ENCODE measurements around the gene NGEF.

The NGEF gene

GRCh38 chr2:232942831-232943230, 70.2 kb downstream of the NGEF start:
- H3K4me3 ChIP-seq (ENCODE audit: low read length), result no peak overlapping the region
- DNase-seq (ENCODE audit: low read depth), result no peak
- TF ChIP-seq CTCF (IDR thresholded peaks at IDR 0.05; ENCODE audit: insufficient read depth, low read depth, low read length, missing control alignments), result no peak

GRCh38 chr2:232941912-232942594, 71.0 kb downstream of the NGEF start:
- H3K4me3 ChIP-seq (ENCODE audit: low read length), result no peak overlapping the region
- no peak for TF ChIP-seq CTCF (IDR thresholded peaks at IDR 0.05; ENCODE audit: insufficient read depth, low read depth, low read length, missing control alignments)
- DNase-seq (ENCODE audit: low read depth), result peak; percentile 33

GRCh38 chr2:232941400-232941799, 71.7 kb downstream of the NGEF start:
- no peak for DNase-seq (ENCODE audit: low read depth)
- H3K4me3 ChIP-seq (ENCODE audit: low read length), result no peak overlapping the region
- TF ChIP-seq CTCF (IDR thresholded peaks at IDR 0.05; ENCODE audit: insufficient read depth, low read depth, low read length, missing control alignments), result no peak

GRCh38 chr2:232940724-232941123, 72.3 kb downstream of the NGEF start:
- DNase-seq (ENCODE audit: low read depth), result no peak
- no peak overlapping the region for H3K4me3 ChIP-seq (ENCODE audit: low read length)
- TF ChIP-seq CTCF (IDR thresholded peaks at IDR 0.05; ENCODE audit: insufficient read depth, low read depth, low read length, missing control alignments), result no peak

GRCh38 chr2:232937278-232937906, 75.7 kb downstream of the NGEF start:
- H3K4me3 ChIP-seq (ENCODE audit: low read length), result no peak overlapping the region
- no peak for TF ChIP-seq CTCF (IDR thresholded peaks at IDR 0.05; ENCODE audit: insufficient read depth, low read depth, low read length, missing control alignments)
- DNase-seq (ENCODE audit: low read depth), result peak; percentile 78

GRCh38 chr2:232931636-232932035, 81.4 kb downstream of the NGEF start:
- no peak for TF ChIP-seq CTCF (IDR thresholded peaks at IDR 0.05; ENCODE audit: insufficient read depth, low read depth, low read length, missing control alignments)
- H3K4me3 ChIP-seq (ENCODE audit: low read length), result no peak overlapping the region
- peak; percentile 21 for DNase-seq (ENCODE audit: low read depth)

- no peak for TF ChIP-seq CTCF (IDR thresholded peaks at IDR 0.05; ENCODE audit: insufficient read depth, low read depth, low read length, missing control alignments)
- DNase-seq (ENCODE audit: low read depth), result no peak
- H3K4me3 ChIP-seq (ENCODE audit: low read length), result no peak overlapping the region
Measured at GRCh38 chr2:232930059-232930400, 83.0 kb downstream of the NGEF start.
